HEK293 (cell line): ENCODE results near the gene FKBP14.

Source experiments
- CTCF ChIP-seq: fragments of 450-650 bp; formaldehyde crosslinking; IDR thresholded peaks from 2 replicates; pipeline ENCODE4 v1.5.1; 2016; ENCODE audit warnings: missing biosample characterization, missing genetic modification characterization
- REST ChIP-seq: fragments of 450-650 bp; formaldehyde crosslinking; IDR thresholded peaks from 2 replicates; pipeline ENCODE4 v1.5.1; 2016; ENCODE audit warnings: missing biosample characterization, missing genetic modification characterization
- TSHZ1 ChIP-seq: fragments of 450-650 bp; formaldehyde crosslinking; IDR thresholded peaks from 2 replicates; pipeline ENCODE4 v1.5.1; 2016; ENCODE audit warnings: missing biosample characterization, missing genetic modification characterization, borderline replicate concordance
- YY1 ChIP-seq: fragments of 450-650 bp; formaldehyde crosslinking; IDR thresholded peaks from 2 replicates; pipeline ENCODE4 v1.5.1; 2018; ENCODE audit warnings: missing biosample characterization, missing genetic modification characterization
- ZBTB10 ChIP-seq: fragments of 450-650 bp; formaldehyde crosslinking; IDR thresholded peaks from 2 replicates; pipeline ENCODE4 v1.5.1; 2016; ENCODE audit warnings: missing biosample characterization, missing genetic modification characterization
- ZIC2 ChIP-seq: fragments of 450-650 bp; formaldehyde crosslinking; IDR thresholded peaks from 2 replicates; pipeline ENCODE4 v1.5.1; 2016; ENCODE audit warnings: missing biosample characterization, missing genetic modification characterization
- ZNF174 ChIP-seq: fragments of 450-650 bp; formaldehyde crosslinking; IDR thresholded peaks from 2 replicates; pipeline ENCODE4 v1.5.0; 2017; ENCODE audit warnings: missing biosample characterization, mild to moderate bottlenecking, missing genetic modification characterization
- ZNF221 ChIP-seq: fragments of 450-650 bp; formaldehyde crosslinking; IDR thresholded peaks from 2 replicates; pipeline ENCODE4 v1.5.1; 2017; ENCODE audit warnings: missing biosample characterization, missing genetic modification characterization, borderline replicate concordance
- ZNF26 ChIP-seq: fragments of 450-650 bp; formaldehyde crosslinking; IDR thresholded peaks from 2 replicates; pipeline ENCODE4 v1.5.1; 2016; ENCODE audit warnings: missing biosample characterization, missing genetic modification characterization
- ZNF341 ChIP-seq: fragments of 450-650 bp; formaldehyde crosslinking; IDR thresholded peaks from 2 replicates; pipeline ENCODE4; 2016; ENCODE audit warnings: low read depth, missing biosample characterization, missing genetic modification characterization
- ZNF416 ChIP-seq: fragments of 450-650 bp; formaldehyde crosslinking; IDR thresholded peaks from 2 replicates; pipeline ENCODE4 v1.5.1; 2016; ENCODE audit warnings: missing biosample characterization, missing genetic modification characterization
- ZNF558 ChIP-seq: fragments of 450-650 bp; formaldehyde crosslinking; IDR thresholded peaks from 2 replicates; pipeline ENCODE4 v1.5.1; 2016; ENCODE audit warnings: missing biosample characterization, missing genetic modification characterization
- ZNF580 ChIP-seq: fragments of 450-650 bp; formaldehyde crosslinking; IDR thresholded peaks from 2 replicates; pipeline ENCODE4 v1.5.1; 2016; ENCODE audit warnings: missing biosample characterization, missing genetic modification characterization

- TF ChIP-seq ZBTB10 (tag by site-specific recombination), result 0 out of 2 replicates have a peak, but pooled peaks have one; percentile 48
- TF ChIP-seq REST (tag by site-specific recombination), result no peak
- no peak for TF ChIP-seq CTCF (tag by site-specific recombination)
- TF ChIP-seq ZNF341 (tag by site-specific recombination), result 0 out of 2 replicates have a peak, but pooled peaks have one; percentile 10
- TF ChIP-seq ZNF580 (tag by site-specific recombination), result no peak
- TF ChIP-seq YY1 (tag by site-specific recombination), result peak; percentile 32; the same call in 1 of the 2 replicates
- TF ChIP-seq ZNF174, result no peak
- no peak for TF ChIP-seq ZNF26 (tag by site-specific recombination)
- TF ChIP-seq ZIC2 (tag by site-specific recombination), result peak; percentile 82
- no peak for TF ChIP-seq ZNF416 (tag by site-specific recombination)
- no peak for TF ChIP-seq ZNF558 (tag by site-specific recombination)
- TF ChIP-seq TSHZ1 (tag by site-specific recombination), result no peak
- TF ChIP-seq ZNF221 (tag by site-specific recombination), result no peak
Measured at GRCh38 chr7:29989257-29989995, 37.1 kb downstream of the FKBP14 start, which contains the start of gene SCRN1.
